ENCODE results near the gene CFAP73. TPM values are rescaled to one million over a fixed set of nuclear protein-coding genes. Genes with fewer than 3 reads are reported as not detected.

Gene CFAP73
- total RNA-seq, 4 donors from 2014 or later: 0.56 TPM; not detected in 3

- intact Hi-C loops (cut with DNase I): no loop called here
- H3K9me3 ChIP-seq: no peaks in the 10 kb centered on the region
- H3K27me3 ChIP-seq: no peaks in the 10 kb centered on the region
- WGBS, 2 donors: 63 to 68% methylated on average over 12 to 15 of the region's 15 CpGs
- TF ChIP-seq POLR2A (IDR thresholded peaks at IDR 0.05): no peak
- no peak for TF ChIP-seq CTCF (IDR thresholded peaks at IDR 0.05)
- H3K36me3 ChIP-seq: no peaks in the 10 kb centered on the region
- H3K27ac ChIP-seq: no peak overlapping the region
- peaks cover 6 to 20% of the 10 kb centered on the region in 2 donors for H3K4me1 ChIP-seq
- no peak for DNase-seq
- H3K4me3 ChIP-seq (replicated peaks in 1 of 3): no peak overlapping the region
Observed at GRCh38 chr12:113127791-113128199, 21.7 kb upstream of the CFAP73 start.

- Histone ChIP-seq H3K4me3 (replicated peaks in 1 of 3) (no peak overlapping the region), H3K27ac (no peak overlapping the region), H3K4me1 (peaks cover 13 to 32% of the 10 kb centered on the region in 2 donors), H3K27me3 (no peaks in the 10 kb centered on the region), H3K36me3 (no peaks in the 10 kb centered on the region), H3K9me3 (no peaks in the 10 kb centered on the region)
- intact Hi-C loops (cut with DNase I): no loop called here
- 72 to 84% methylated on average over 9 of the region's 9 CpGs for WGBS, 2 donors
- no peak for DNase-seq
- no peak for TF ChIP-seq CTCF (IDR thresholded peaks at IDR 0.05)
- TF ChIP-seq POLR2A (IDR thresholded peaks at IDR 0.05): no peak
Observed at GRCh38 chr12:113128802-113129663, 20.5 kb upstream of the CFAP73 start.

GRCh38 chr12:113129664-113130456, 19.7 kb upstream of the CFAP73 start:
- no peak overlapping the region for H3K4me3 ChIP-seq (replicated peaks in 1 of 3)
- peak overlapping the region in 1 of 3 donors; percentile 45 for H3K27ac ChIP-seq
- DNase-seq: no peak
- intact Hi-C loops (cut with DNase I): no loop called here
- H3K4me1 ChIP-seq: peaks cover 20 to 34% of the 10 kb centered on the region in 2 donors
- no peaks in the 10 kb centered on the region for H3K27me3 ChIP-seq
- WGBS, 2 donors: 64 to 79% methylated on average over 12 to 16 of the region's 17 CpGs
- TF ChIP-seq CTCF (IDR thresholded peaks at IDR 0.05) (no peak), POLR2A (IDR thresholded peaks at IDR 0.05) (no peak)
- H3K36me3 ChIP-seq: no peaks in the 10 kb centered on the region
- H3K9me3 ChIP-seq: no peaks in the 10 kb centered on the region

- Histone ChIP-seq H3K27me3 (no peaks in the 10 kb centered on the region), H3K36me3 (no peaks in the 10 kb centered on the region), H3K4me3 (replicated peaks in 1 of 3) (no peak overlapping the region), H3K9me3 (no peaks in the 10 kb centered on the region), H3K27ac (peak overlapping the region; percentile 33 to 78 (median 45)), H3K4me1 (peaks cover 22 to 36% of the 10 kb centered on the region in 2 donors)
- peak; percentile 87 to 88 for DNase-seq
- intact Hi-C loops (cut with DNase I): no loop called here
- 38 to 57% methylated on average over 10 of the region's 18 CpGs for WGBS, 2 donors
- TF ChIP-seq POLR2A (IDR thresholded peaks at IDR 0.05) (peak in 1 of 2 donors; percentile 15), CTCF (IDR thresholded peaks at IDR 0.05) (peak in 3 of 6 experiments; percentile 13 to 31 (median 30))
Observed at GRCh38 chr12:113130457-113131135, 18.9 kb upstream of the CFAP73 start.
